Measurements from ENCODE around the gene DNAH8.
A peak's percentile ranks its signal among the peaks of the same experiment; 100 is the strongest.

The DNAH8 gene

GRCh38 chr6:39037707-39038106 lies 322.6 kb downstream of the DNAH8 start:
- Histone ChIP-seq H3K9me3 (ENCODE audit: control insufficient read depth in 2 of 2, low read length in 2 of 2) (no peaks in the 10 kb centered on the region), H3K4me1 (ENCODE audit: control insufficient read depth, insufficient read depth, low read length) (no peaks in the 10 kb centered on the region), H3K4me3 (ENCODE audit: low read length in 2 of 2) (no peak overlapping the region), H3K36me3 (ENCODE audit: control insufficient read depth in 2 of 2, insufficient read depth in 2 of 2, low read length in 2 of 2) (no peaks in the 10 kb centered on the region), H3K27me3 (ENCODE audit: control insufficient read depth in 1 of 2, insufficient read depth in 2 of 2, low read length in 2 of 2) (peaks cover 9 to 20% of the 10 kb centered on the region in 2 donors), H3K9ac (ENCODE audit: low read length in 2 of 2) (no peak overlapping the region), H3K27ac (ENCODE audit: low read length) (no peak overlapping the region)

GRCh38 chr6:39040080-39040673 lies 325.1 kb downstream of the DNAH8 start:
- Histone ChIP-seq H3K27me3 (ENCODE audit: control insufficient read depth in 1 of 2, insufficient read depth in 2 of 2, low read length in 2 of 2) (peaks cover 8 to 20% of the 10 kb centered on the region in 2 donors), H3K4me1 (ENCODE audit: control insufficient read depth, insufficient read depth, low read length) (no peaks in the 10 kb centered on the region), H3K4me3 (ENCODE audit: low read length in 2 of 2) (no peak overlapping the region), H3K9me3 (ENCODE audit: control insufficient read depth in 2 of 2, low read length in 2 of 2) (no peaks in the 10 kb centered on the region), H3K36me3 (ENCODE audit: control insufficient read depth in 2 of 2, insufficient read depth in 2 of 2, low read length in 2 of 2) (no peaks in the 10 kb centered on the region), H3K9ac (ENCODE audit: low read length in 2 of 2) (no peak overlapping the region), H3K27ac (ENCODE audit: low read length) (no peak overlapping the region)

GRCh38 chr6:39041072-39041471 lies 326.0 kb downstream of the DNAH8 start:
- Histone ChIP-seq H3K27me3 (ENCODE audit: control insufficient read depth in 1 of 2, insufficient read depth in 2 of 2, low read length in 2 of 2) (peaks cover 8 to 20% of the 10 kb centered on the region in 2 donors), H3K4me3 (ENCODE audit: low read length in 2 of 2) (no peak overlapping the region), H3K9ac (ENCODE audit: low read length in 2 of 2) (no peak overlapping the region), H3K9me3 (ENCODE audit: control insufficient read depth in 2 of 2, low read length in 2 of 2) (no peaks in the 10 kb centered on the region), H3K27ac (ENCODE audit: low read length) (no peak overlapping the region), H3K4me1 (ENCODE audit: control insufficient read depth, insufficient read depth, low read length) (no peaks in the 10 kb centered on the region), H3K36me3 (ENCODE audit: control insufficient read depth in 2 of 2, insufficient read depth in 2 of 2, low read length in 2 of 2) (no peaks in the 10 kb centered on the region)

GRCh38 chr6:39043776-39044175 lies 328.7 kb downstream of the DNAH8 start:
- Histone ChIP-seq H3K27me3 (ENCODE audit: control insufficient read depth in 1 of 2, insufficient read depth in 2 of 2, low read length in 2 of 2) (peaks cover 15 to 32% of the 10 kb centered on the region in 2 donors), H3K36me3 (ENCODE audit: control insufficient read depth in 2 of 2, insufficient read depth in 2 of 2, low read length in 2 of 2) (no peaks in the 10 kb centered on the region), H3K9ac (ENCODE audit: low read length in 2 of 2) (no peak overlapping the region), H3K9me3 (ENCODE audit: control insufficient read depth in 2 of 2, low read length in 2 of 2) (no peaks in the 10 kb centered on the region), H3K4me3 (ENCODE audit: low read length in 2 of 2) (no peak overlapping the region), H3K4me1 (ENCODE audit: control insufficient read depth, insufficient read depth, low read length) (peaks cover 4% of the 10 kb centered on the region), H3K27ac (ENCODE audit: low read length) (no peak overlapping the region)

DNA sequence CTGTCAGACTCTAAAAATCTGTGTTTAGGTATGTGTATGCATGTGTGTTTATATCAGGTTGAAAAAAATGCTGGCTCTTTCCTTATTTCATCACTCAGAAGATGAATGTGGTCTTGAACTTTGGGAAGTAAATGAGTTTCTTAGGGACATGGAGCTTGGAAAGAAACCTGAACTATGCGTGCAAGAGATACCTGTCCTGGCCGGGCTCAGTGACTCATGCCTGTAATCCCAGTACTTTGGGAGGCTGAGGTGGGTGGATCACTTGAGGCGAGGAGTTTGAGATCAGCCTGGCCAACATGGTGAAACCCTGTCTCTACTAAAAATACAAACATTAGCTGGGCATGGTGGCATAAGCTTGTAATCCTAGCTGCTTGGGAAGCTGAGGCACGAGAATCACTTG lies 329.1 kb downstream of the DNAH8 start:
- H3K4me3 ChIP-seq (ENCODE audit: low read length in 2 of 2) = no peak overlapping the region
- H3K27me3 ChIP-seq (ENCODE audit: control insufficient read depth in 1 of 2, insufficient read depth in 2 of 2, low read length in 2 of 2) = peaks cover 17 to 34% of the 10 kb centered on the region in 2 donors
- H3K4me1 ChIP-seq (ENCODE audit: control insufficient read depth, insufficient read depth, low read length) = peaks cover 8% of the 10 kb centered on the region
- H3K36me3 ChIP-seq (ENCODE audit: control insufficient read depth in 2 of 2, insufficient read depth in 2 of 2, low read length in 2 of 2) = no peaks in the 10 kb centered on the region
- H3K9ac ChIP-seq (ENCODE audit: low read length in 2 of 2) = no peak overlapping the region
- no peaks in the 10 kb centered on the region for H3K9me3 ChIP-seq (ENCODE audit: control insufficient read depth in 2 of 2, low read length in 2 of 2)
- H3K27ac ChIP-seq (ENCODE audit: low read length) = no peak overlapping the region

DNA sequence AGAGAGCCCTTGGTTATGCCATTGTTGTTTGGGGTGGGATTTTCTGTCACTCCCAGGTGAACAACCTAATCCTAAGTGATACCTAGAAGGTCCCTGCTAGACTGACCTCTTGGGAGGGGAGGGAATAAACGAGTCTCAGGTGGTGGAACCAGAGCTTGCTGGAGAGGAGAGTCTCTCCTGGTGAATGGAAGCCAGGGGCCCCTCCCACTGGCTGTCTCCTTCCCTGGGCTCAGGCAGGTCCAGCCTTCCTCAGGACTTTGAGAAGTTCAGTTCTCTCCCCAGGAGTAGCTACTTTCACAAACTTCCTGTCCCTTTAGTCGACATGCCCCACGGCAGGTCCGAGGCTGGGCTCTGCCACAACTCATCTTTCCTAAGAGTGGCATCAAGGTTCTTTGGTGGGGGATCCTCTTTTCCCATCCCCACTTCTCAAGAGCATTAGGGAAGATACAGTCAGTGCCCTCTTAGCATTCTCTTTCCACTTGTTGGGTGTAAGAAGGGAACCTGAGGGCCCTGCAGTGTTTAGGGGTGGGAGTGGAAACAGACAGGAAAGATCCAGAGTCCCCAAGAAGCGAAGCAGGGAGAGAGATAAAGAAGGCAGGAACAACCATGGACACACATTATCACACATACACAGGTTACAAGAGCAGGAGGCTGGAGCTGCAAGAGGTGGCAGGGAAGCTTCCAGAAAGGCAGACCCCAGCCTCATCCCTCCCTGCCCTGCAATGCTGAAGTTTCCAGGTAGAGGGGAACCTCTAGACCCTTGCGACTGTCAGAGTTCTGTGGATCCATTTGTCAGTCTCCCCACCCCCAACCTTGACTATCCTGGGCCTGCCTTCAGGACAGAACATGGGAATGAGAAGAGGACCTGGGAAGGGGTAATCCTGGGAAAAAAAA lies 332.6 kb downstream of the DNAH8 start:
- Histone ChIP-seq H3K27me3 (ENCODE audit: control insufficient read depth in 1 of 2, insufficient read depth in 2 of 2, low read length in 2 of 2) (peaks cover 25 to 38% of the 10 kb centered on the region in 2 donors), H3K27ac (ENCODE audit: low read length) (no peak overlapping the region), H3K36me3 (ENCODE audit: control insufficient read depth in 2 of 2, insufficient read depth in 2 of 2, low read length in 2 of 2) (no peaks in the 10 kb centered on the region), H3K9me3 (ENCODE audit: control insufficient read depth in 2 of 2, low read length in 2 of 2) (no peaks in the 10 kb centered on the region), H3K9ac (ENCODE audit: low read length in 2 of 2) (no peak overlapping the region), H3K4me1 (ENCODE audit: control insufficient read depth, insufficient read depth, low read length) (peaks cover 9% of the 10 kb centered on the region), H3K4me3 (ENCODE audit: low read length in 2 of 2) (peak overlapping the region in 1 of 2 donors; percentile 55)

GRCh38 chr6:39048481-39049399 lies 333.6 kb downstream of the DNAH8 start, which contains the start of gene GLP1R:
Gene GLP1R, plus strand, starts transcription at chr6:39048781. Its CDS starts 60 bp downstream, at chr6:39048841.
- Histone ChIP-seq H3K27me3 (ENCODE audit: control insufficient read depth in 1 of 2, insufficient read depth in 2 of 2, low read length in 2 of 2) (peaks cover 30 to 40% of the 10 kb centered on the region in 2 donors), H3K27ac (ENCODE audit: low read length) (no peak within 1 kb of the TSS), H3K4me1 (ENCODE audit: control insufficient read depth, insufficient read depth, low read length) (peaks cover 9% of the 10 kb centered on the region), H3K9ac (ENCODE audit: low read length in 2 of 2) (no peak within 1 kb of the TSS), H3K4me3 (ENCODE audit: low read length in 2 of 2) (peak within 1 kb of the TSS in 1 of 2 donors; percentile 55), H3K36me3 (ENCODE audit: control insufficient read depth in 2 of 2, insufficient read depth in 2 of 2, low read length in 2 of 2) (no peaks in the 10 kb centered on the region), H3K9me3 (ENCODE audit: control insufficient read depth in 2 of 2, low read length in 2 of 2) (no peaks in the 10 kb centered on the region)

DNA sequence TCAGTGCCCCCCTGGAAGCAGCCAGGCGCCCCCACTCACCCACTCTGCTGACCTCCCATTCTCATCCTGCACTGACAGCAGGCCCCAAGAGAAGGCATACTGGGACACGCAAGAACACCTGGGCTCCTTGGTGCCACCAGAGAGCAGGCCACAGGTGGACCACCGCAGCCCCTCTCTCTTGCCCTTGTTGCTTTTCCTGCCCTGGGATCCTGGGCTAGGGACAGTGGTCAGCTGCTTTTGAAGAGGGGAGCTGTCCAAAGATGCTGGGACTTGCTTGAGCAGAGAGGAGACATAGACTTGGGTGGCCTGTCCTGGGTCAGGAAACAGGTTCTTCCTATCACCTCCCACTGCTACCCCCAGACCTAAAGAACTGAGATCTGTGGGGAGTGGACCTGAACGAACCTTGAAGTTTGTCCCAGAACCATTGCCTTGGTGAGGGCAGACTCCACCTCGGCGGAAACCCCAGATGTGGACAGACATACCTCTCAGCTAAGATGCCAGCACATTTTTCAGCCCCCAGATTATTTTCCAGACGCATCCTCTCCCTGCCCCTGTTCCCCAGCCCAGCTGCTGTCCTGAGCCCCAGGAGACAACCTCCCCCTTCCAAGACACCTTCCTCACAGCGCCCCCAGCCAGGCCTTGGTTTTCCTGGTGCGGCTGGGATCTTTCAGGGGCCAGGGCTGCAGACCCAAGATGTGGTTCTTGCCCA lies 334.6 kb downstream of the DNAH8 start:
- no peak overlapping the region for H3K4me3 ChIP-seq (ENCODE audit: low read length in 2 of 2)
- H3K27ac ChIP-seq (ENCODE audit: low read length) = no peak overlapping the region
- H3K4me1 ChIP-seq (ENCODE audit: control insufficient read depth, insufficient read depth, low read length) = peaks cover 9% of the 10 kb centered on the region
- H3K27me3 ChIP-seq (ENCODE audit: control insufficient read depth in 1 of 2, insufficient read depth in 2 of 2, low read length in 2 of 2) = peaks cover 30 to 40% of the 10 kb centered on the region in 2 donors
- no peak overlapping the region for H3K9ac ChIP-seq (ENCODE audit: low read length in 2 of 2)
- H3K36me3 ChIP-seq (ENCODE audit: control insufficient read depth in 2 of 2, insufficient read depth in 2 of 2, low read length in 2 of 2) = no peaks in the 10 kb centered on the region
- no peaks in the 10 kb centered on the region for H3K9me3 ChIP-seq (ENCODE audit: control insufficient read depth in 2 of 2, low read length in 2 of 2)

DNA sequence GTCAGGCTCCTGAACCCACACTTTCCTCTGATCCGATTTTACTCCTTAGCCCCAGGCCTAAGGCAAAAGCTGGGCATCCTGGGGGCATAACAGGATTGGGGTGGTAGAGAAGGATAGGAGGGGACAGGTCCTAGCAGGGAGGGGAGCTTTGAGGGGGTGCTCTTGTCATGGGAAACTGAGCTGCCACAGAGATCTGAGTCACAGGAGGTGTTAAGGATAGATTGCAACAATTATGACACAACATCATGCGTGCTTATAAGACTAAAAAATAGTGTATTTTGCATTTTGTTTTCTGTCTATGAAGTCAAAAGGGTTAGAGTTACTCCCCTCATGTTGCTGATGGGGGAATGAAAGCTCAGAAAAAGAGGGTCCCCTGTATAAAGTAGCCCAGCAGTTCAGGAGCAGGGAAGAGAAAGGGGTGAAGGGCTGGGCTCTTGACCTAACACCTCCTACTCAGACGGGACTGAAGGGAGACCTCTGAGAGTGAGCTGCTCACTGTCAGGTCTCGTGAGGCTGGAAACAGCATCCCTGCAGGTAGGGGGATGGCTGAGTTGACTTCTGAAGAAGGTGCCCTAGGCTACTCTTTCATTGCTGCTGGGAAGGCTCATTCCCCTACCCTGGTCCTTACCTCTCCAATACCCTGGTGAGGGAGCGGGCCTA lies 335.5 kb downstream of the DNAH8 start:
- Histone ChIP-seq H3K36me3 (ENCODE audit: control insufficient read depth in 2 of 2, insufficient read depth in 2 of 2, low read length in 2 of 2) (no peaks in the 10 kb centered on the region), H3K27me3 (ENCODE audit: control insufficient read depth in 1 of 2, insufficient read depth in 2 of 2, low read length in 2 of 2) (peaks cover 30 to 40% of the 10 kb centered on the region in 2 donors)

More for the DNA sequence above, 335.5 kb downstream of the DNAH8 start:
- H3K27ac ChIP-seq (ENCODE audit: low read length) = no peak overlapping the region
- no peaks in the 10 kb centered on the region for H3K9me3 ChIP-seq (ENCODE audit: control insufficient read depth in 2 of 2, low read length in 2 of 2)
- peaks cover 9% of the 10 kb centered on the region for H3K4me1 ChIP-seq (ENCODE audit: control insufficient read depth, insufficient read depth, low read length)
- no peak overlapping the region for H3K9ac ChIP-seq (ENCODE audit: low read length in 2 of 2)
- H3K4me3 ChIP-seq (ENCODE audit: low read length in 2 of 2) = no peak overlapping the region

Measured in stomach smooth muscle (tissue), 2 donors.